Body of pancreas (tissue), 4 donors: Measurements from ENCODE around the gene LYPD5. TPM values are rescaled to one million over a fixed set of nuclear protein-coding genes. Genes with fewer than 3 reads are reported as not detected.
"Not testable (repeated sequence)": the region's sequence is repeated elsewhere in the genome, so short reads cannot be mapped to it uniquely, and the experiment has no call there.

Experiments used
- ATAC-seq: fragments of 150-250 bp; one replicate; pipeline ENCODE4 v1.9.1; 2016
- DNase-seq, 4 donors: peaks; one replicate each; pipeline ENCODE4 v3.0.0-alpha.2; 2019
- H3K27ac ChIP-seq, 4 donors: fragments of 200-600 bp; sonication (generic); 1 replicate in 3 of 4; 2 replicates in 1 of 4; pipeline versions ENCODE4 v1.5.1 to v1.6.1; 2016 to 2019; ENCODE audit warnings: mild to moderate bottlenecking in 1 of 4, mixed read lengths in 1 of 4, moderate library complexity in 1 of 4
- H3K27me3 ChIP-seq, 2 donors: fragments of 200-600 bp; sonication (generic); one replicate each; pipeline ENCODE4 v1.6.0; 2016; ENCODE audit warnings: mild to moderate bottlenecking in 1 of 2
- H3K36me3 ChIP-seq, 2 donors: fragments of 200-600 bp; sonication (generic); replicated peaks in 1 of 2; 2 replicates each; pipeline ENCODE4 v1.5.1; 2016; ENCODE audit warnings: low read depth in 2 of 2; ENCODE audit not compliant: insufficient read depth in 1 of 2
- H3K4me1 ChIP-seq: fragments of 200-600 bp; sonication (generic); one replicate; pipeline ENCODE4 v1.6.0; 2016
- H3K4me3 ChIP-seq, 2 donors: fragments of 200-600 bp; sonication (generic); 1 replicate in 1 of 2; 2 replicates in 1 of 2; pipeline ENCODE4 v1.5.1; 2016 to 2019
- H3K9me3 ChIP-seq, 3 donors: fragments of 200-600 bp; sonication (generic); 1 replicate in 2 of 3; 2 replicates in 1 of 3; pipeline ENCODE4 v1.5.1; 2016
- POLR2A ChIP-seq, 3 donors: fragments of 450-650 bp; IDR thresholded peaks; one replicate each; pipeline ENCODE4 v1.6.1; 2016; ENCODE audit warnings: antibody characterized with exemption in 3 of 3, mild to moderate bottlenecking in 2 of 3
- WGBS, 2 donors: methylation state at CpG; one replicate each; pipeline ENCODE4 v1.1.5; 2017; 5-methylcytosine and 5-hydroxymethylcytosine counted together
- intact Hi-C: fragments of 100-400 bp; cut with DNase I; formaldehyde crosslinking; loops from one replicate; pipeline ENCODE4 v1.15.1; 2023
- total RNA-seq, 2 donors: library from RNA; depleted of rRNA; stranded (reverse); fragments of >200 nt; gene quantifications; one replicate each; pipeline ENCODE4 v1.1.0, GENCODE V29; 2016
- TF ChIP-seq, protein P1 (sequence below), 7 experiments: fragments of 450-650 bp in 4 of 7; fragments of 200-600 bp in 3 of 7; sonication (generic) in 3 of 7; IDR thresholded peaks; one replicate each; pipeline ENCODE4 v1.5.1; 2016 to 2019; ENCODE audit warnings: antibody characterized with exemption in 7 of 7

LYPD5 gene
- total RNA-seq, 2 donors from 2014 or later = not detected

- Histone ChIP-seq H3K27ac (no peak overlapping the region), H3K27me3 (no peaks in the 10 kb centered on the region)
- 48 to 100% methylated on average over 2 of the region's 2 CpGs for WGBS, 2 donors
These were observed 39.8 kb upstream of the LYPD5 start for GRCh38 chr19:43842007-43842406.

GRCh38 chr19:43839139-43839538 lies 36.9 kb upstream of the LYPD5 start:
- no peak for TF ChIP-seq POLR2A (IDR thresholded peaks at IDR 0.05)
- TF ChIP-seq, protein P1, sequence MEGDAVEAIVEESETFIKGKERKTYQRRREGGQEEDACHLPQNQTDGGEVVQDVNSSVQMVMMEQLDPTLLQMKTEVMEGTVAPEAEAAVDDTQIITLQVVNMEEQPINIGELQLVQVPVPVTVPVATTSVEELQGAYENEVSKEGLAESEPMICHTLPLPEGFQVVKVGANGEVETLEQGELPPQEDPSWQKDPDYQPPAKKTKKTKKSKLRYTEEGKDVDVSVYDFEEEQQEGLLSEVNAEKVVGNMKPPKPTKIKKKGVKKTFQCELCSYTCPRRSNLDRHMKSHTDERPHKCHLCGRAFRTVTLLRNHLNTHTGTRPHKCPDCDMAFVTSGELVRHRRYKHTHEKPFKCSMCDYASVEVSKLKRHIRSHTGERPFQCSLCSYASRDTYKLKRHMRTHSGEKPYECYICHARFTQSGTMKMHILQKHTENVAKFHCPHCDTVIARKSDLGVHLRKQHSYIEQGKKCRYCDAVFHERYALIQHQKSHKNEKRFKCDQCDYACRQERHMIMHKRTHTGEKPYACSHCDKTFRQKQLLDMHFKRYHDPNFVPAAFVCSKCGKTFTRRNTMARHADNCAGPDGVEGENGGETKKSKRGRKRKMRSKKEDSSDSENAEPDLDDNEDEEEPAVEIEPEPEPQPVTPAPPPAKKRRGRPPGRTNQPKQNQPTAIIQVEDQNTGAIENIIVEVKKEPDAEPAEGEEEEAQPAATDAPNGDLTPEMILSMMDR (IDR thresholded peaks at IDR 0.05) = no peak
- intact Hi-C loops = no loop called here
- peaks cover 43 to 52% of the 10 kb centered on the region in 2 donors for H3K36me3 ChIP-seq
- H3K9me3 ChIP-seq = peaks cover 0 to 67% (median 2%) of the 10 kb centered on the region in 3 donors
- H3K4me3 ChIP-seq = no peak overlapping the region
- no peak overlapping the region for H3K27ac ChIP-seq
- ATAC-seq = no peak
- H3K27me3 ChIP-seq = no peaks in the 10 kb centered on the region
- DNase-seq = no peak
- no peaks in the 10 kb centered on the region for H3K4me1 ChIP-seq

More at GRCh38 chr19:43842007-43842406, 39.8 kb upstream of the LYPD5 start:
- Histone ChIP-seq H3K4me1 (no peaks in the 10 kb centered on the region), H3K36me3 (peaks cover 32 to 33% of the 10 kb centered on the region in 2 donors), H3K9me3 (peaks cover 0 to 52% (median 8%) of the 10 kb centered on the region in 3 donors), H3K4me3 (no peak overlapping the region)
- TF ChIP-seq POLR2A (IDR thresholded peaks at IDR 0.05) = no peak
- TF ChIP-seq, protein P1 (IDR thresholded peaks at IDR 0.05) = no peak
- intact Hi-C loops = no loop called here
- ATAC-seq (no peak), DNase-seq (no peak)

DNA sequence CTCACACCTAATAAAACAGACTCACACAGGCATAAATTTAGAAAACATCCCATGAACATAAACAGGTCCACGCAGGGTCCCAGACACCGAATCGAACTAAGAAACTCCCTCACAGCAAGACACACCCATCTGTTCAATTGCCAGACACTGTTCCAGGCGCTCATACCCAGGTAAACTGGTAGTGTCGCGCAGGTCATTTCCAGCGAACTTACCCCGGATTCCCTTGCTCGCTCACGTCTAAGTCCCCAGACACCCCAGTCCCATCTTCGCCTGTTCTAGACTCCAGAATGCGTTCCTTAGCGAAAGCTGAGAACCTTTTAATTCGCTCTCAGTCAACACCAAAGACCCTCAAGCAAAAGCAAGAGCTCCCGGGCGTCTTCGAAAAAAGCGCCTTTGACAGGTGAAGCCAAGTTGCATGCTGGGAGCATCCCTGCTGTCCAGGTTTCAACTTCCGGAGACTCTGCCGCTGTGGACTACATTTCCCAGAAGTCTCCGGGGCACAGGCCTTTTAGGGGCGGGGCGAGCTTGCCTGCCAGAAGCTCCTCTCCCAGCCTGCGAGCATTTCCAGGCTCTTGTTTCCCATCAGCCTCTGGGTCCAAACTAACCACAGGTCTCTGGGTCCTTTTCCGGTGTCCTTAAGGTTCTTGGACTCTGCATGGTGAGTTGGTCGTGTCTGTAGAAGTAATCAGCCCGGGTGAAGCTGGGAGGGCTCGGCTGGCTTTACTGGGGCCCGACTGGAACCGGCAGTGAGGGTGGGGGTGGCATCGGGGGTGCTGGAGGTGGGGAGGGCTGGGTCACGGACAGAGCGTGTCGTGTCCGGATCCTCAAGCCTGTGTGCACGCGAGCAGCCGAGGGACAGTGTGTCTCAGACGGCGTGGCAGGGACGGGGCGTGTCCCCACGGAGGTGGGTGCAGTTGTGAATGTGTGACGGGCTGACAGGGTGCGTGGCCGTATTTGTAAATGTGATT lies 24.8 kb upstream of the LYPD5 start, which contains the start of gene ZNF283:
TSS of gene ZNF283 (plus strand) at position 535 of the 968 bp plus-strand sequence. CDS start 6,184 bp downstream, outside the sequence.
- Histone ChIP-seq H3K4me1 (peaks cover 13% of the 10 kb centered on the region), H3K36me3 (peaks cover 0 to 6% of the 10 kb centered on the region in 2 donors), H3K27ac (peak within 1 kb of the TSS in 3 of 4 donors; percentile 45 to 79 (median 55)), H3K27me3 (no peaks in the 10 kb centered on the region), H3K4me3 (peak within 1 kb of the TSS; percentile 25 to 50), H3K9me3 (no peaks in the 10 kb centered on the region)
- intact Hi-C loops = no loop called here
- peak in 2 of 3 donors; percentile 35 to 42 for TF ChIP-seq POLR2A (IDR thresholded peaks at IDR 0.05)
- TF ChIP-seq, protein P1 (IDR thresholded peaks at IDR 0.05) = no peak
- DNase-seq = peak; percentile 90 to 95 (median 93)
- ATAC-seq = peak; percentile 99
- WGBS, 2 donors = 7 to 15% methylated on average over 29 to 46 of the region's 46 CpGs

GRCh38 chr19:43824572-43824971 lies 22.3 kb upstream of the LYPD5 start:
- not testable (repeated sequence) for H3K36me3 ChIP-seq, ATAC-seq

DNA sequence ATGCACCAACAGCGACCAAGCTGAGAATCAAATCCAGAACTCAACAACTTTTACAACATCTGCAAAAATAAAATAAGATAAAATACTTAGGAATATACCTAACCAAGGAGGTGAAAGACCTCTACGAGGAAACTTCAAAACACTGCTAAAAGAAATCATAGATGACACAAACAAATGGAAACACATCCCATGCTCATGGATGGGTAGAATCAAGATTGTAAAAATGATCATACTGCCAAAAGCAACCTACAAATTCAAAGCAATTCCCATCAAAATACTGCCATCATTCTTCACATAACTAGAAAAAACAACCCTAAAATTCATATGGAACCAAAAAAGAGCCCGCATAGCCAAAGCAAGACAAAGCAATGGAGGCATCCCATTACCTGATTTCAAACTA lies 21.6 kb upstream of the LYPD5 start:
- ATAC-seq, H3K36me3 ChIP-seq, H3K4me3 ChIP-seq, intact Hi-C loops, H3K27ac ChIP-seq, H3K27me3 ChIP-seq, DNase-seq: not testable (repeated sequence)
- Histone ChIP-seq H3K9me3 (peaks cover 0 to 11% (median 0%) of the 10 kb centered on the region in 3 donors), H3K4me1 (peaks cover 18% of the 10 kb centered on the region)
- WGBS, 2 donors = 72 to 79% methylated on average over 3 of the region's 3 CpGs

More at GRCh38 chr19:43824572-43824971, 22.3 kb upstream of the LYPD5 start:
- DNase-seq, H3K27ac ChIP-seq, H3K27me3 ChIP-seq, H3K4me3 ChIP-seq, intact Hi-C loops: not testable (repeated sequence)
- H3K4me1 ChIP-seq = peaks cover 18% of the 10 kb centered on the region
- 43 to 59% methylated on average over 4 of the region's 4 CpGs for WGBS, 2 donors
- H3K9me3 ChIP-seq = peaks cover 0 to 11% (median 0%) of the 10 kb centered on the region in 3 donors
